ENCODE measurements around the gene CDC42.

- no peak for TF ChIP-seq CTCF (IDR thresholded peaks at IDR 0.05)
- no peak for TF ChIP-seq POLR2A (IDR thresholded peaks at IDR 0.05)
Measured at GRCh38 chr1:22114083-22115012, 61.8 kb downstream of the CDC42 start.
